C4-2B (cell line): ENCODE measurements around the gene RPS21.

Experiments used
- H3K27ac ChIP-seq: fragments of 450-650 bp; 2 replicates; pipeline ENCODE4 v1.5.1; 2017
- ZFX ChIP-seq: fragments of 450-650 bp; IDR thresholded peaks from 2 replicates; pipeline ENCODE4 v1.6.1; 2017
- TF ChIP-seq, protein P1 (sequence below): fragments of 450-650 bp; conservative IDR thresholded peaks from 2 replicates; pipeline ENCODE4 v1.5.1; 2017; ENCODE audit warnings: mild to moderate bottlenecking

Gene RPS21

GRCh38 chr20:62392621-62393334 lies 5.9 kb downstream of the RPS21 start:
- TF ChIP-seq ZFX, result no peak
- TF ChIP-seq, protein P1, sequence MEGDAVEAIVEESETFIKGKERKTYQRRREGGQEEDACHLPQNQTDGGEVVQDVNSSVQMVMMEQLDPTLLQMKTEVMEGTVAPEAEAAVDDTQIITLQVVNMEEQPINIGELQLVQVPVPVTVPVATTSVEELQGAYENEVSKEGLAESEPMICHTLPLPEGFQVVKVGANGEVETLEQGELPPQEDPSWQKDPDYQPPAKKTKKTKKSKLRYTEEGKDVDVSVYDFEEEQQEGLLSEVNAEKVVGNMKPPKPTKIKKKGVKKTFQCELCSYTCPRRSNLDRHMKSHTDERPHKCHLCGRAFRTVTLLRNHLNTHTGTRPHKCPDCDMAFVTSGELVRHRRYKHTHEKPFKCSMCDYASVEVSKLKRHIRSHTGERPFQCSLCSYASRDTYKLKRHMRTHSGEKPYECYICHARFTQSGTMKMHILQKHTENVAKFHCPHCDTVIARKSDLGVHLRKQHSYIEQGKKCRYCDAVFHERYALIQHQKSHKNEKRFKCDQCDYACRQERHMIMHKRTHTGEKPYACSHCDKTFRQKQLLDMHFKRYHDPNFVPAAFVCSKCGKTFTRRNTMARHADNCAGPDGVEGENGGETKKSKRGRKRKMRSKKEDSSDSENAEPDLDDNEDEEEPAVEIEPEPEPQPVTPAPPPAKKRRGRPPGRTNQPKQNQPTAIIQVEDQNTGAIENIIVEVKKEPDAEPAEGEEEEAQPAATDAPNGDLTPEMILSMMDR, result no peak
- no peak overlapping the region for H3K27ac ChIP-seq

DNA sequence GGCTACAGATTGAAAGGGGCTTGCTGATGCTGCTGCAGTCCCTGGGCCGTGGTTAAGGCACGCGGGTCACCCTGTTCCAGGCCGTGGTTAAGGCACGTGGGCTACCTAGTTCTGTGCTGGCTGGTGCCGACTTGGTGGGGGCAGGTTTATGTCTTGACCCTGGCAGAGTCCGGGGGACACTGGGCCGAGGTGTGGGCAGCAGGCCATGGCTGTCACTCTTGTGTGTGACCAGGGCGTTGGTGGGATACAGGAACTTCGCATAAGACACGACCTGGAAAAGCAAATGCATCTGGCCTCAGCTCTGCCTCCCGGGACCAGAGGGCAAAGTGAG lies 6.4 kb downstream of the RPS21 start:
- TF ChIP-seq, protein P1, result no peak
- no peak for TF ChIP-seq ZFX
- H3K27ac ChIP-seq, result no peak overlapping the region

DNA sequence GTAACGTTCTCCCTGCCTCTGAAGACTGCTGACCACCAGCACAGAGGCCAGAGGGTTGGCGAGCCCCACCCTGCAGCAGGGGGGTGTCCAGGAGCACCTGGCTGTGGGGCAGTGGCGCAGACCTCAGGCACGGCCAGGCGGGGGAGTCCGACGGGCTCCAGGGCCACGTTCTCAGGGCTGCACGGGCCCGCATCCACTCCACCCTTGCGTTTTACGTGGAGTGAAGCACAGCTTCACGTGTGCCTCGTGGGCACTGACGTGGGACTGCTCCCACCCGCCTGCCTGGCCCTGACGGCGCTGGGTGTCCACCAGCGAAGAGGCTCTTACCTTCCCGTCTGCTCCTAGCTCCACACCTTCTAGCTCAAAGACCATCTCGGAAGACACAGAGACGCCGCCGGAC lies 6.9 kb downstream of the RPS21 start:
- no peak overlapping the region for H3K27ac ChIP-seq
- TF ChIP-seq, protein P1, result no peak
- TF ChIP-seq ZFX, result no peak

GRCh38 chr20:62394248-62395245 lies 7.6 kb downstream of the RPS21 start:
- no peak for TF ChIP-seq ZFX
- TF ChIP-seq, protein P1, result no peak
- H3K27ac ChIP-seq, result no peak overlapping the region

DNA sequence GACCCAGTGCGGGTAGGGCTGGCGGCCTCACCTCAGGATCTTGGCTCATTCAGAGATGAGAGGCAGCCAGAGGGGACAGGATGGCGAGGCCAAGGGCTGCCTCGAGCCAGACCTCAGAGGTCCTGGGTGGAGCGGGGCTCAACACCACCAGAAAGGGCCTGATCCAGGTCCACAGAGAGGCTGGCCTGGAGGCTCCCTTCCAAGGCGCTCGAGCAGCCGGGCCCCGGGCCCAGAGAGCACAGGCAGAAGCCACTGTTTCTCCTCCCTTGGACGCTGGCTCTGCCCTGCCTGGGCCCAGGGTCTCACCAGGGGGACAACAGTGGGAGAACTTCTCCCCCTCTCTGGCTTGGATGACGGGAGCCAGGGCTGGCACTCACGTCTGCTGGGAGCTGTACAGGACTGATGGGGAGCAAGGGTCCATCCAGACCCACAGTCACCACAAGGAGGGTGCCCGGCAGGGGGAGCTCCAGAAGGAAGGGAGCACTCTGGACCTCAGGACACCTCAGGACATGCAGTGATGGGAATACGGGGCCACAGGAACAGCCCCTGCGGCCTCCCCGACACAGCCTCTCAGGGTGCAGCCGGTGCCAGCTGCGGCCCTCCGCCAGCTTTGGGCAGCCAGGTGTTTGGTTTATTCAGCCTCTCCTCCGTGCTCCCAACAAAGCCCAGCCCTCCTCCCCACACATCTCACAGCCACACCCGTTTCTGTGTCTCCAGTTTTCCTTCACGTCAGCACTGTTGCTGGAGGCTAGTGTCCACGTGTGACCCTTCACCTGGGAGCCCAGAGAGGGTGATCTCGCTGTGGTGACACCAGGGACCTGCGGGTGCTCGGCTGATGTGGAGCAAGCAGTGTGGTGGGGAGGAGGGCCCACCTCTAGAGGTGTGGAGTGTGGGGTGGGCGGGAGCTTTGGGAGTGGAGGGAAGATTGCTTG lies 8.7 kb downstream of the RPS21 start:
- H3K27ac ChIP-seq, result no peak overlapping the region
- no peak for TF ChIP-seq ZFX
- TF ChIP-seq, protein P1, result no peak; the same call in 1 of the 2 replicates

DNA sequence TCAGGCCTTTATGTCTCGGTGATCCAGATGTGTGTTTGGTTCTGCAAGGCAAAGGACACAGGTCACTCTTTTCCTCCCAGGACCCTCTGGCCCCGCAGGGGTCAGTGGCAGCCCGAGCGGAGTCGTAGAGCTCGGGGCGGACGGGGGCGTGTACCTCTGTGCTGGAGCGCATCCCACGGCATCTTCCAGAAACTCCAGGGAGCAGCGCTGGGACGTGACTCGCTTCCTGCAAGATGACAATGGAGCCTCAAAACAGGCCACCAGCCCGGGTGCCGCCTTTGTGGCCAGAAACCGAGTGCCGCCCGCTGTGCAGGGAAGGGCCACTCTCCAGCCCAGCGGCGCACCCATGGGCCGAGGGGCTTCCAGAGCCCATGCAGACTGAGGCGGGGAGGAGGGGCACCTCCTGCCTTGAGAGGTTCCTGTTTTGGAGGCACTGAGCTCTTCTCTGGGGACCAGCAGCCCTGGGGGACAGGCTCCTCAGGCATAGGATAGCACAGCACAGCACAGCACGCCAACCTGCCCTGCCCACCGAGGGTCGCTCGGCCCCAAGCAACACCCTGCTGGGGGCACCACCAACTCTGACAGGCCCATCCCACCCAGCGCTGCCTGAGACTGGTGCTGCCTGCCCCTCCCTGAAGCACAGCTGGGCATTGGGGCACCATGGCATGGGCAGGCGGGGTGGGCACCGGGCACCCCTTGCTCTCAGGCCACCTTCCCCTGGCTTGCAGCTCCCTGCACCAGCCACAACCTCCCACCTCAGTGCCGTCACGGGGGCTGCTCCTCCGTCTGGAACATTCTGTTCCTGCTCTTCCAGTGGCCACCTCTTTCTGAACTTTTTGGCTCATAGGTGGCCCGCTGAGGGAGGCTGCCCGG lies 9.7 kb downstream of the RPS21 start:
- H3K27ac ChIP-seq, result no peak overlapping the region
- TF ChIP-seq ZFX, result no peak
- TF ChIP-seq, protein P1, result no peak
